Measurements from ENCODE around the gene DAAM2. TPM values are rescaled to one million over a fixed set of nuclear protein-coding genes. Genes with fewer than 3 reads are reported as not detected.
A peak's percentile ranks its signal among the peaks of the same experiment; 100 is the strongest.

Gene DAAM2
- total RNA-seq, 4 donors from 2014 or later: 25.9 to 84.0 (median 48.5) TPM

- ATAC-seq (no peak), DNase-seq (no peak)
- intact Hi-C loops (cut with DNase I; ENCODE audit: low total_unique reads): loop anchor here (5.0 to 10.0 kb wide), 2 partner anchors 100 to 517 kb away; partner anchors contain the start of gene DAAM2
- TF ChIP-seq POLR2A (IDR thresholded peaks at IDR 0.05) (no peak), CTCF (IDR thresholded peaks at IDR 0.05 in 4 of 5, conservative IDR thresholded peaks at IDR 0.05 in 1 of 5) (no peak)
- H3K4me1 ChIP-seq: peaks cover 13 to 17% of the 10 kb centered on the region in 2 donors
- no peaks in the 10 kb centered on the region for H3K27me3 ChIP-seq
- no peak overlapping the region for H3K4me3 ChIP-seq
- peak overlapping the region in 1 of 4 donors; percentile 3 for H3K27ac ChIP-seq
- no peaks in the 10 kb centered on the region for H3K9me3 ChIP-seq
- peaks cover 2 to 6% of the 10 kb centered on the region in 2 donors for H3K36me3 ChIP-seq
- in situ Hi-C loops (cut with MboI; ENCODE audit: low sequenced_read_pairs in 4 of 4): loop anchor here (25.0 kb wide), 1 partner anchor 530 kb away; no protein-coding TSS in a partner anchor
Measured at GRCh38 chr6:39891976-39892375, 99.8 kb downstream of the DAAM2 start.

- in situ Hi-C loops (cut with MboI; ENCODE audit: low sequenced_read_pairs in 4 of 4): loop anchor here (25.0 kb wide), 1 partner anchor 530 kb away; no protein-coding TSS in a partner anchor
- TF ChIP-seq CTCF (IDR thresholded peaks at IDR 0.05 in 4 of 5, conservative IDR thresholded peaks at IDR 0.05 in 1 of 5) (peak; percentile 39 to 68 (median 64)), POLR2A (IDR thresholded peaks at IDR 0.05) (no peak)
- intact Hi-C loops (cut with DNase I; ENCODE audit: low total_unique reads): loop anchor here (5.0 to 10.0 kb wide), 2 partner anchors 100 to 518 kb away; partner anchors contain the start of gene DAAM2
- H3K4me3 ChIP-seq: no peak overlapping the region
- peaks cover 10 to 11% of the 10 kb centered on the region in 2 donors for H3K4me1 ChIP-seq
- DNase-seq (peak in 1 of 2 donors; percentile 47), ATAC-seq (peak in 1 of 2 donors; percentile 61)
- peaks cover 2 to 11% of the 10 kb centered on the region in 2 donors for H3K36me3 ChIP-seq
- H3K9me3 ChIP-seq: no peaks in the 10 kb centered on the region
- H3K27me3 ChIP-seq: no peaks in the 10 kb centered on the region
- H3K27ac ChIP-seq: peak overlapping the region in 1 of 4 donors; percentile 3
Measured at GRCh38 chr6:39892490-39893129, 100.4 kb downstream of the DAAM2 start.

- H3K36me3 ChIP-seq: peaks cover 2 to 18% of the 10 kb centered on the region in 2 donors
- H3K4me1 ChIP-seq: peaks cover 4% of the 10 kb centered on the region in 2 donors
- intact Hi-C loops (cut with DNase I; ENCODE audit: low total_unique reads): loop anchor here (5.0 to 10.0 kb wide), 2 partner anchors 101 to 518 kb away; partner anchors contain the start of gene DAAM2
- H3K4me3 ChIP-seq: no peak overlapping the region
- ATAC-seq (no peak), DNase-seq (no peak)
- H3K27ac ChIP-seq: no peak overlapping the region
- no peaks in the 10 kb centered on the region for H3K27me3 ChIP-seq
- no peaks in the 10 kb centered on the region for H3K9me3 ChIP-seq
- TF ChIP-seq CTCF (IDR thresholded peaks at IDR 0.05 in 4 of 5, conservative IDR thresholded peaks at IDR 0.05 in 1 of 5) (no peak), POLR2A (IDR thresholded peaks at IDR 0.05) (no peak)
- in situ Hi-C loops (cut with MboI; ENCODE audit: low sequenced_read_pairs in 4 of 4): loop anchor here (25.0 kb wide), 1 partner anchor 531 kb away; no protein-coding TSS in a partner anchor
Measured at GRCh38 chr6:39893286-39893685, 101.1 kb downstream of the DAAM2 start.

GRCh38 chr6:39896701-39897100 lies 104.5 kb downstream of the DAAM2 start:
- H3K4me3 ChIP-seq: no peak overlapping the region
- H3K9me3 ChIP-seq: no peaks in the 10 kb centered on the region
- H3K27ac ChIP-seq: no peak overlapping the region
- peaks cover 2 to 17% of the 10 kb centered on the region in 2 donors for H3K36me3 ChIP-seq
- DNase-seq (no peak), ATAC-seq (no peak)
- TF ChIP-seq POLR2A (IDR thresholded peaks at IDR 0.05): no peak
- no peak for TF ChIP-seq CTCF (IDR thresholded peaks at IDR 0.05 in 4 of 5, conservative IDR thresholded peaks at IDR 0.05 in 1 of 5)
- H3K27me3 ChIP-seq: no peaks in the 10 kb centered on the region
- intact Hi-C loops (cut with DNase I; ENCODE audit: low total_unique reads): loop anchor here (10.0 kb wide), 1 partner anchor 522 kb away; no protein-coding TSS in a partner anchor
- no peaks in the 10 kb centered on the region for H3K4me1 ChIP-seq
- in situ Hi-C loops (cut with MboI; ENCODE audit: low sequenced_read_pairs in 4 of 4): loop anchor here (25.0 kb wide), 1 partner anchor 534 kb away; no protein-coding TSS in a partner anchor

All from gastrocnemius medialis (tissue), 4 donors.